Measurements from ENCODE around the gene PTCRA.

DNA sequence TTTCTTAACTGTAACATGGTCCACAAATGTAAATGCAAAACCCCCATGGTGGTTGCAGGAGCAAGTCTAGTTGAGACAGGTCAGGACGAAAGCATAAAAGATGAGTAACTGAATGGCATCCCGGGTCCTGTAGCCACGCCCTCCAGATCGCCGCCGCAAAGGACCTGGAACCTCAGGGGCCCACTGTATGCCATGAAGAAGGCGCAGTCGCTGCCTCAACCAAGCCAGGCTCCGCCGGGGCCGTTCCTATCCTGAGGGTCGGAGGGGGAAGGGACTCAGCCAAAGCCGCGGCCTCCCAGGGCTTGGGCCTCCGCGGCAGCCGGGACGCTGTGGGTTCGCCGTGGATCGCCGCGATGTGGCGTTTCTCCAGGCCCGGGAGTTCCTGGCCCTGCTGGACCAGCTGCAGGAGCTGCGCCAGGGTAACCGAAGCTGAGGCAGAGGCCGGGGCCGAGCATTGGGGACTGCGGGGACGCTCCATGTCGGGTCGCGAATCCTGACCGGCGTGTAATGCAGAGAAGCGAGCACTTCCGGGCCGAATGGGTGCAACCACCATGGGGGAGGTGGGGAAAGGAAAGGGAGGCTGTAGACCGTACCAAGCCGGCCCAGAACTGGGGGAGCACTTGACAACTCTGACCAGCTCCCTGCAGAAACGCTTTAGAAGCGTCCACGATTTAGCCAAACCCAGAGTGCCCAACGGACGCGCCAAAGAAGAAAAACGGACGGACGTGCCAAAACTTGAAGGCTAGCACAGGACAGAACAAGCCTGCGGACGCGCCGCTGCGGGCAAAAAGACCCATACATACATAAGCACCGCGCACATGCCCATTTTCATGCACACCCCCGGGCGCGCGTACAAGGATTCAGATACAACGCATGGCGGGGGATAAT lies 25.3 kb upstream of the PTCRA start:
- TF ChIP-seq POLR2AphosphoS5 (IDR thresholded peaks at IDR 0.05; ENCODE audit: low read depth, low read length) (peak; percentile 98), TAF1 (IDR thresholded peaks at IDR 0.05; ENCODE audit: low read depth, low read length) (peak; percentile 82), POLR2A (IDR thresholded peaks at IDR 0.05; ENCODE audit: low read depth, low read length) (peak; percentile 98), POU2F2 (IDR thresholded peaks at IDR 0.05; ENCODE audit: low read depth, low read length) (peak; percentile 77; the same call in 1 of the 2 replicates), SPI1 (IDR thresholded peaks at IDR 0.05; ENCODE audit: low read depth, low read length) (peak; percentile 34; the same call in 1 of the 2 replicates), PAX5 (IDR thresholded peaks at IDR 0.05; ENCODE audit: insufficient read depth, low read length, severe bottlenecking) (no peak)

Data from GM12891 (cell line).